Pericardium fibroblast (primary cell): ENCODE measurements around the gene MRPL11. TPM values are rescaled to one million over a fixed set of nuclear protein-coding genes. Genes with fewer than 3 reads are reported as not detected.

Source experiments
- total RNA-seq: library from RNA; depleted of rRNA; stranded (reverse); fragments of >200 nt; gene quantifications from 2 replicates; pipeline ENCODE4 v1.2.3, GENCODE V29; 2015

Gene MRPL11
- total RNA-seq, result 44.0 and 45.0 TPM in 2 replicates

DNA sequence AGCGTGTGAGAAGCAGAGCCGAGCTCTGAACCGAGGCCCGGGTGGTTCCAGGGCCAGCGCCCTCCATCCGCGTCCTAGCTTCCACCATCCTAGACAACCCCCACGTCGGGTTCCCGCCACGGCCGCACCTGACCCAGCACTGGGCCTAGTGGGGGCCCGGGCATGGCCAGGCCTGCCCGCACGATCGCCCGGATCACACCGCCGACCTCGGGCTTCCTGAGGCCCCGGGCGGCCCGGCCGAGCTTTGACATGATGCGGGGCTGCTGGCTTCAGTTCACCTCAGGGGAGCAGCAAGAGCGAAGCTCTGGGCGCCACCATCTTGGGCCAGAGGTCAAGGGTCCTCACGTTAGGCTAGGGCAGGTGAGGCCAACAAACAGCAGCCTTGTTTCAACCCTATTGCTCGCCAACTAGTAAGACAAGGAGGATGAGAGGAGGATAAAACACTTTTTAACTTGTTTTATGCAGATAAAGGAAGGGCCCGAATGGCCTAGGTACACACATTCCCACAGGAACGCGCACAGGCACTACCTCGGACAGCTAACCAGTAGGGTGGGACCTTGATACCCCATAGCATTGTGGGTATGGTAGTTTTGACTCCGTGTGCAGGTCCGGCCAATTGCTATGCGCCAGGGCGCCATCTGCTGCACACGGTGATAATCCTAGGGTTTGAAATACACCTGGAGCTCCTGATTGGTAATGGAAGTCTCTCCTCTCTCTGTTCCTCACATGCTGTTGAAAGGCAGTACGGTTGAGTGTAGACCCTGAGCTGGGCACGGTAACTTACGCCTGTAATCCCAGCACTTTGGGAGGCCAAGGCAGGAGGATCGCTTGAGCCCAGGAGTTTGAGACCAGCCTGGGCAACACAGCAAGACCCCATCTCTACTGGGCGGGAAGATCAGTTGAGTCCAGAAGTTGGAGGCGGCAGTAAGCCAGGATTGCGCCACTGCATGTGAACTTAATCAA, at the start of gene MRPL11:
Gene MRPL11, minus strand, starts transcription at position 345 of the 963 bp plus-strand sequence. Its CDS starts 94 bp downstream, at position 251.

GRCh38 chr11:66480117-66480938, 41.7 kb upstream of the MRPL11 start, which contains the start of gene DPP3:
TSS of gene DPP3 (plus strand) at chr11:66480434. CDS start at chr11:66482201, 1,767 bp downstream.

DNA sequence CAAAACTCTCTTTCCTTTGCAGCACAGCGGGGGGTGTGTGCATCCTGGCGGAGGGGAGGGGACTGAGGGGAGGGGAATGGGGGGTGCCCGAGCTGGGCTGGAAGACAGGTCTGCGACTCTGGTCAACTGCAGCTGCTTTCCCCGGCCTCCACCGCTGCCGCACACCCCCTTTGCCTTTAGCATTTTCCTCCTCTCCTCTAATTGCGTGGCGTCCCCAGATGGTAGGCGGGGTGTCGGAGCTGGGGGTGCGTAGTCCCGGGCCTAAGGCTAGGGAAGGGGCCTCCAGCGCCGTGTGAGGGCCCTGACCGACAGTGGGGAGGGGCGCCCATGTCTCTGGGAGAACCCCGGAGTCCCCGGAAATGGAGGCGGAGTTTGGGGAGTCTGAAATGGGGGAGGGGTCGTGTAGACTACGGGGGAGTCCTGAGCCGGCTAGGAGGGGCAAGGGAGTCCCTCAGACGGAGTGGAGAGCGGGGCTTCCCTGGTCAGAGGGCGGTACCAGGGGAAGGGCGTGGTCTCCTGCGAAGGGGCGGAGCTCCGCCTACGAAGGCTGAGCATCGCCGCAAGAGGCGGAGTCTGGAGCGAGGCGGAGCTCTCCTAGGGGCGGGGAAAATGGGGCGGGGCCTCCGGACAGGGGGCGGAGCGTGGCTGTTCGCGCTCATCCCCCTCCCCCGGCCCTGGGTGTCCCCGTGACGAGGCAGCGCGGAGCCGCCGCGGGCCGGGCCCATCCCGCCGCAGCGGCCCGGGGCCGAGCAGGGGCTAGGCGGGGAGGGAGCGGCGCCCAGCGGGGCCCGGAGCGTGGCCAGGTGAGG, 27.8 kb upstream of the MRPL11 start, which contains the start of gene PELI3:
Gene PELI3, plus strand, starts transcription at position 681 of the 809 bp plus-strand sequence. CDS start 1,224 bp downstream, outside the sequence.

DNA sequence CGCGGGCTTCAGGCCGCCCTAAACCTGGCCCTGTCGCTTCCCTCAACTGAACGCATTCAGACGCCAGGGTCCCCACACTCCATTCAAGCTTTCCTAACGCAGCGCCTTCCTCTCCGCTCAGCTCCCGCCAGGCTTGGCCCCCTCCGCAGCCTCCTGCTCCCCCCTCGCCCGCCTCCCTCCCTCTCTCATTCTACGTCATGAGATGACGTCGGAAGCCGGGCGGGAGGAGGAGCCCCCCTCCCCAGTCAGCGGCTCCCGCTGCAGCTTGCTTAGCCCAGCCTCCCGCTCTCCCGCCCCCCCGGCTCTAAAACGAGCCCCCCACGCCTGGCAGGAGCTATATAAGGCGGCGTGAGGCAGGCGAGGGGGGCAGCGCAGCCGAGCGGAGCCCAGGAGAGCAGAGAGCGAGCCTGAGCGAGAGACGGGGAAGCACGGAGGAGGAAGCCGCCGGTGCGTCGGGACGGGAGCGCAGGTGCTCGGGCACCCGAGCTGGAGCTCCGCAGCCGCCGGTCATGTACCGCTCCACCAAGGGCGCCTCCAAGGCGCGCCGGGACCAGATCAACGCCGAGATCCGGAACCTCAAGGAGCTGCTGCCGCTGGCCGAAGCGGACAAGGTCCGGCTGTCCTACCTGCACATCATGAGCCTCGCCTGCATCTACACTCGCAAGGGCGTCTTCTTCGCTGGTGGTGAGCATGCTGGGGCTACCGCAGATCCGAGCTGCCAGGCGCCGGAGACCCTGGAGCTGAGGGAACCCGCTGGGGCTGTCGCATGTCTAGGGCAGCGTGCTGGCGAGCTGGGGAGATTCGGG, 17.8 kb downstream of the MRPL11 start, which contains the start of gene NPAS4:
Gene NPAS4, plus strand, starts transcription at position 365 of the 806 bp plus-strand sequence. Its CDS starts 145 bp downstream, at position 510.

Other genes starting within 250 kb of the MRPL11 start
- gene KLC2, start 181.1 kb downstream of the MRPL11 start, total RNA-seq, result 16.2 and 17.4 TPM in 2 replicates
- gene RAB1B, start 170.2 kb downstream of the MRPL11 start, total RNA-seq, result 93.9 and 103 TPM in 2 replicates
- gene CNIH2, start 160.7 kb downstream of the MRPL11 start, total RNA-seq, result 0.70 TPM in 1 of 2 replicates, not detected in the other
- 149 and 223 TPM in 2 replicates for gene YIF1A, start 149.7 kb downstream of the MRPL11 start, total RNA-seq
- gene TMEM151A, start 147.0 kb downstream of the MRPL11 start, total RNA-seq, result 0.34 and 5.6 TPM in 2 replicates
- gene CD248, start 121.8 kb downstream of the MRPL11 start, total RNA-seq, result 500 and 529 TPM in 2 replicates
- gene RIN1, start 102.4 kb downstream of the MRPL11 start, total RNA-seq, result 18.4 and 25.3 TPM in 2 replicates
- 30.1 and 44.9 TPM in 2 replicates for gene BRMS1, start 93.7 kb downstream of the MRPL11 start, total RNA-seq
- 39.1 and 41.3 TPM in 2 replicates for gene B4GAT1, start 91.2 kb downstream of the MRPL11 start, total RNA-seq
- gene SLC29A2, start 67.1 kb downstream of the MRPL11 start, total RNA-seq, result 0.26 TPM in 1 of 2 replicates, not detected in the other
- under 0.01 TPM in 1 of 2 replicates, not detected in the other for gene NPAS4, start 17.8 kb downstream of the MRPL11 start, total RNA-seq
- gene PELI3, start 28.1 kb upstream of the MRPL11 start, total RNA-seq, result 6.7 and 8.4 TPM in 2 replicates
- 24.4 and 52.5 TPM in 2 replicates for gene DPP3, start 41.6 kb upstream of the MRPL11 start, total RNA-seq
- gene BBS1, start 71.8 kb upstream of the MRPL11 start, total RNA-seq, result 18.6 and 33.6 TPM in 2 replicates
- 20.8 and 25.0 TPM in 2 replicates for gene ZDHHC24, start 107.2 kb upstream of the MRPL11 start, total RNA-seq
- under 0.01 and 0.26 TPM in 2 replicates for gene ACTN3, start 108.1 kb upstream of the MRPL11 start, total RNA-seq
- gene CTSF, start 129.8 kb upstream of the MRPL11 start, total RNA-seq, result 70.1 and 83.0 TPM in 2 replicates
- 0.26 and 0.58 TPM in 2 replicates for gene CCDC87, start 154.2 kb upstream of the MRPL11 start, total RNA-seq
- gene CCS, start 154.3 kb upstream of the MRPL11 start, total RNA-seq, result 29.7 and 33.5 TPM in 2 replicates
- 20.8 and 29.2 TPM in 2 replicates for gene RBM14, start 177.8 kb upstream of the MRPL11 start, total RNA-seq
- 84.7 and 97.9 TPM in 2 replicates for gene RBM4, start 199.9 kb upstream of the MRPL11 start, total RNA-seq
- gene RBM4B, start 239.0 kb upstream of the MRPL11 start, total RNA-seq, result 17.2 and 17.7 TPM in 2 replicates